ENCODE measurements around the gene RNPEPL1.

The RNPEPL1 gene

GRCh38 chr2:240626531-240627300 is 58.4 kb downstream of the RNPEPL1 start:
- no peak for DNase-seq (ENCODE audit: low read depth)

GRCh38 chr2:240627736-240628506 is 59.6 kb downstream of the RNPEPL1 start:
- DNase-seq (ENCODE audit: low read depth): no peak

GRCh38 chr2:240628507-240628807 is 60.2 kb downstream of the RNPEPL1 start:
- DNase-seq (ENCODE audit: low read depth): no peak

- DNase-seq (ENCODE audit: low read depth): no peak
These were observed 60.7 kb downstream of the RNPEPL1 start for GRCh38 chr2:240628808-240629618.

- DNase-seq (ENCODE audit: low read depth): no peak
These were observed 61.3 kb downstream of the RNPEPL1 start for GRCh38 chr2:240629619-240629967.

- DNase-seq (ENCODE audit: low read depth): no peak
These were observed 61.9 kb downstream of the RNPEPL1 start for GRCh38 chr2:240629968-240630770.

All from activated T-cell treated with anti-CD3 and anti-CD28 coated beads for 1 hour (primary cell).